ENCODE results near the gene ISOC1. TPM values are rescaled to one million over a fixed set of nuclear protein-coding genes. Genes with fewer than 3 reads are reported as not detected.

The ISOC1 gene
- total RNA-seq, 2 donors from 2014 or later: 48.5 to 56.7 TPM

- no peak for DNase-seq
- TF ChIP-seq CTCF (conservative IDR thresholded peaks at IDR 0.05): no peak
- H3K27ac Mint-ChIP-seq: no peak overlapping the region
- Histone ChIP-seq H3K9ac (ENCODE audit: extremely low read depth, low read length, poor library complexity, severe bottlenecking) (no peak overlapping the region), H3K27ac (ENCODE audit: low read depth, low read length) (no peak overlapping the region), H3K4me3 (ENCODE audit: low read length) (no peak overlapping the region), H3K4me1 (ENCODE audit: control insufficient read depth, insufficient read depth, low read length) (peaks cover 9% of the 10 kb centered on the region), H3K27me3 (ENCODE audit: control insufficient read depth, insufficient read depth, low read length, poor library complexity, severe bottlenecking) (no peaks in the 10 kb centered on the region), H3K36me3 (ENCODE audit: control insufficient read depth, insufficient read depth, low read length) (no peaks in the 10 kb centered on the region), H3K9me3 (ENCODE audit: control insufficient read depth, low read length) (no peaks in the 10 kb centered on the region)
- peaks cover 2% of the 10 kb centered on the region for H3K36me3 Mint-ChIP-seq (ENCODE audit: low read depth)
- no peaks in the 10 kb centered on the region for H3K9me3 Mint-ChIP-seq
- H3K4me3 Mint-ChIP-seq: no peak overlapping the region
- H3K27me3 Mint-ChIP-seq (ENCODE audit: insufficient read depth): no peaks in the 10 kb centered on the region
- peaks cover 22% of the 10 kb centered on the region for H3K4me1 Mint-ChIP-seq
Measured at GRCh38 chr5:129118405-129118804, 23.9 kb downstream of the ISOC1 start.

DNA sequence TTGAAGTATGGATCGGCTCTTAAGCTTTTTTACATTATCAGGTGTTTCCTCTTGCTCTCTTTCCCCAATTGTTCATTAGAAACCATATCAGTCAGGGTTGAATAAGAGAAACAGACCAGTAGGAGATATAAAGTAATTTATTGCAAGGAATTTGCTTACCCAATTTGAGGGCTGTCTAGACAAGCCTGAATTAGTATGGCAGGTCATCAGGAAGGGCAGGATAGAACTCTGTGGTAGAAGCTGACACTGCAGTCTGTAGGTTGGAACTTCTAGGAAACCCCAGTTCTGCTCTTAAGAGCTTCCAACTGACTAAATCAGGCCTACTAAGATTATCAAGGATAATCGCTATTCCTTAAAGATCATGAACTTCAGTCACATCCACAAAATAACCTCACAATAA lies 24.3 kb downstream of the ISOC1 start:
- H3K36me3 Mint-ChIP-seq (ENCODE audit: low read depth): peaks cover 2% of the 10 kb centered on the region

DNA sequence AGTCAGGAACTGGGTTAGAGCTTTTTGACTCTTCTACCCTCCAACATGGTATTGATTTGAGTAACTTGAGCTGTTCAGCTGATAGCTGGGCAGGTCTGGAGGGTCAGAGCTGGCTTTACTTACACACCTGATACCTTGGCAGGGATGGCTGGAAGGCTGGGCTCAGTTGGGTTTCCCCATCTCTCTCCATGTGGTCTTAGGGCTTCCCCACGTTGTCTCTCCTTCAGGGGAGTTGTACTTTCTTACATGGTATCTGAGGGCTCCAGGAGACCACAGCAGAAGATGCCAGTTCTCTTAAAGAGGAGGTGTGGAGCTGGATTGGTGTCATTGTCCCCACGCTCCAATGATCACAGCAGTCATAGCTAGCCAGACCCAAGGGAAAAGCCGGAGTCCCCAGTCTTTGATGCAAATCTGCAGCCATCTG lies 25.6 kb downstream of the ISOC1 start:
- no peak for DNase-seq
- H3K9me3 ChIP-seq (ENCODE audit: control insufficient read depth, low read length): no peaks in the 10 kb centered on the region
- no peak overlapping the region for H3K9ac ChIP-seq (ENCODE audit: extremely low read depth, low read length, poor library complexity, severe bottlenecking)
- H3K9me3 Mint-ChIP-seq: no peaks in the 10 kb centered on the region
- WGBS, 2 experiments (ENCODE audit: insufficient coverage in 1 of 2, insufficient read length in 1 of 2): 93 to 95% methylated on average over 3 of the region's 3 CpGs
- no peak overlapping the region for H3K4me3 Mint-ChIP-seq
- H3K27ac ChIP-seq (ENCODE audit: low read depth, low read length): no peak overlapping the region
- no peak overlapping the region for H3K4me3 ChIP-seq (ENCODE audit: low read length)
- H3K27me3 Mint-ChIP-seq (ENCODE audit: insufficient read depth): no peaks in the 10 kb centered on the region
- H3K36me3 ChIP-seq (ENCODE audit: control insufficient read depth, insufficient read depth, low read length): no peaks in the 10 kb centered on the region
- H3K4me1 Mint-ChIP-seq: peaks cover 22% of the 10 kb centered on the region
- peaks cover 2% of the 10 kb centered on the region for H3K36me3 Mint-ChIP-seq (ENCODE audit: low read depth)
- H3K27me3 ChIP-seq (ENCODE audit: control insufficient read depth, insufficient read depth, low read length, poor library complexity, severe bottlenecking): no peaks in the 10 kb centered on the region
- TF ChIP-seq CTCF (conservative IDR thresholded peaks at IDR 0.05): no peak
- H3K27ac Mint-ChIP-seq: no peak overlapping the region
- peaks cover 9% of the 10 kb centered on the region for H3K4me1 ChIP-seq (ENCODE audit: control insufficient read depth, insufficient read depth, low read length)

More for the DNA sequence above, 24.3 kb downstream of the ISOC1 start:
- no peaks in the 10 kb centered on the region for H3K27me3 ChIP-seq (ENCODE audit: control insufficient read depth, insufficient read depth, low read length, poor library complexity, severe bottlenecking)
- no peak for DNase-seq
- H3K27ac ChIP-seq (ENCODE audit: low read depth, low read length): no peak overlapping the region
- no peaks in the 10 kb centered on the region for H3K27me3 Mint-ChIP-seq (ENCODE audit: insufficient read depth)
- H3K36me3 ChIP-seq (ENCODE audit: control insufficient read depth, insufficient read depth, low read length): no peaks in the 10 kb centered on the region
- H3K9me3 ChIP-seq (ENCODE audit: control insufficient read depth, low read length): no peaks in the 10 kb centered on the region
- H3K4me3 ChIP-seq (ENCODE audit: low read length): no peak overlapping the region
- H3K27ac Mint-ChIP-seq: no peak overlapping the region
- peaks cover 22% of the 10 kb centered on the region for H3K4me1 Mint-ChIP-seq
- peaks cover 9% of the 10 kb centered on the region for H3K4me1 ChIP-seq (ENCODE audit: control insufficient read depth, insufficient read depth, low read length)
- WGBS, 2 experiments (ENCODE audit: insufficient coverage in 1 of 2, insufficient read length in 1 of 2): 97 to 100% methylated on average over 1 to 2 of the region's 2 CpGs
- H3K4me3 Mint-ChIP-seq: no peak overlapping the region
- H3K9me3 Mint-ChIP-seq: no peaks in the 10 kb centered on the region
- TF ChIP-seq CTCF (conservative IDR thresholded peaks at IDR 0.05): no peak
- no peak overlapping the region for H3K9ac ChIP-seq (ENCODE audit: extremely low read depth, low read length, poor library complexity, severe bottlenecking)
